H1 (cell line): ENCODE measurements around the gene SKA1. TPM values are rescaled to one million over a fixed set of nuclear protein-coding genes. Genes with fewer than 3 reads are reported as not detected.
A peak's percentile ranks its signal among the peaks of the same experiment; 100 is the strongest.

Source experiments
- CTCF ChIA-PET: fragments of 300-600 bp; sonication (Branson Sonifier 250); formaldehyde crosslinking; loops from one replicate; lab custom pipeline; 2021; ENCODE audit not compliant: partially characterized antibody; lab: Charles Lee
- POLR2A ChIA-PET: fragments of 300-600 bp; sonication (Branson Sonifier 250); formaldehyde crosslinking; loops from one replicate; lab custom pipeline; 2021; ENCODE audit warnings: inconsistent platforms; ENCODE audit not compliant: partially characterized antibody; lab: Charles Lee
- DNase-seq, 2 experiments: peaks; one replicate each; pipeline versions ENCODE4 v3.0.0 to v3.0.0-alpha.2; 2010 to 2022; ENCODE audit warnings: low spot score in 2 of 2, low read depth in 1 of 2, mixed read lengths in 1 of 2
- FAIRE-seq: peaks from 2 replicates; lab custom pipeline; 2011; peaks lifted over from hg19 to GRCh38; lab: Jason Lieb, UNC
- H2AFZ ChIP-seq: 2 replicates; pipeline ENCODE4 v1.8.1; 2012; ENCODE audit warnings: low read length, inconsistent platforms
- H2AK5ac ChIP-seq: 2 replicates; pipeline ENCODE4 v1.6.1; 2013; ENCODE audit warnings: low read depth, low read length
- H2BK120ac ChIP-seq: replicated peaks from 2 replicates; pipeline ENCODE3; 2013; ENCODE audit warnings: low read depth, low read length, inconsistent platforms
- H2BK12ac ChIP-seq: 2 replicates; pipeline ENCODE4 v1.6.1; 2013; ENCODE audit warnings: low read depth, low read length
- H2BK15ac ChIP-seq: 2 replicates; pipeline ENCODE4 v1.6.1; 2013; ENCODE audit warnings: low read length
- H2BK20ac ChIP-seq: 2 replicates; pipeline ENCODE4 v1.6.1; 2013; ENCODE audit warnings: low read length
- H2BK5ac ChIP-seq: 2 replicates; pipeline ENCODE4 v1.6.1; 2013; ENCODE audit warnings: low read depth, low read length
- H3K14ac ChIP-seq: 2 replicates; pipeline ENCODE4 v1.6.1; 2013; ENCODE audit warnings: inconsistent platforms; ENCODE audit not compliant: insufficient read length
- H3K18ac ChIP-seq: 2 replicates; pipeline ENCODE4 v1.6.1; 2013; ENCODE audit warnings: low read length; ENCODE audit errors: extremely low read depth
- H3K23ac ChIP-seq: 2 replicates; pipeline ENCODE4 v1.6.1; 2013; ENCODE audit warnings: inconsistent platforms; ENCODE audit not compliant: insufficient read length
- H3K23me2 ChIP-seq: 2 replicates; pipeline ENCODE4 v1.6.1; 2013; ENCODE audit warnings: low read depth, low read length
- H3K27ac ChIP-seq: 2 replicates; pipeline ENCODE4 v1.6.1; 2011; ENCODE audit warnings: low read depth, low read length, inconsistent platforms
- H3K27me3 ChIP-seq, 4 experiments: replicated peaks in 1 of 4; 1 replicate in 1 of 4; 2 replicates in 3 of 4; pipeline versions ENCODE4 v1.6.1 to v1.8.1; 2011 to 2013; ENCODE audit warnings: low read length in 3 of 4, mild to moderate bottlenecking in 3 of 4, inconsistent platforms in 2 of 4, mixed read lengths in 2 of 4, moderate library complexity in 1 of 4; ENCODE audit not compliant: control insufficient read depth in 3 of 4, insufficient read depth in 3 of 4; ENCODE audit errors: extremely low read depth in 1 of 4
- H3K36me3 ChIP-seq, 4 experiments: 2 replicates each; pipeline versions ENCODE4 v1.6.1 to v1.8.1; 2011 to 2013; ENCODE audit warnings: mild to moderate bottlenecking in 4 of 4, low read length in 3 of 4, moderate library complexity in 2 of 4, control low read depth in 1 of 4, inconsistent platforms in 1 of 4; ENCODE audit not compliant: insufficient read depth in 4 of 4, control insufficient read depth in 2 of 4
- H3K4ac ChIP-seq: replicated peaks from 2 replicates; pipeline ENCODE3; 2013; ENCODE audit warnings: low read length, low read depth, mixed read lengths, inconsistent platforms; ENCODE audit not compliant: insufficient read length
- H3K4me1 ChIP-seq, 4 experiments: replicated peaks in 1 of 4; 1 replicate in 1 of 4; 2 replicates in 3 of 4; pipeline versions ENCODE4 v1.6.1 to v1.8.1; 2011 to 2013; ENCODE audit warnings: low read length in 3 of 4, inconsistent platforms in 2 of 4, mixed read lengths in 1 of 4; ENCODE audit not compliant: insufficient read depth in 4 of 4, control insufficient read depth in 3 of 4
- H3K4me2 ChIP-seq, 2 experiments: 2 replicates each; pipeline versions ENCODE4 v1.6.1 to v1.8.1; 2011 to 2013; ENCODE audit warnings: low read depth in 2 of 2, low read length in 2 of 2, control low read depth in 1 of 2, inconsistent platforms in 1 of 2, mild to moderate bottlenecking in 1 of 2; ENCODE audit not compliant: insufficient read depth in 1 of 2
- H3K4me3 ChIP-seq, 4 experiments: fragments of 200-600, 300-600 bp in 1 of 4; sonication (generic), shearing (Covaris generic), sonication (Bioruptor Twin) in 1 of 4; 2 replicates each; pipeline versions ENCODE4 v1.5.1 to v1.8.1; 2011 to 2016; ENCODE audit warnings: low read length in 4 of 4, low read depth in 3 of 4, control low read depth in 2 of 4, inconsistent platforms in 2 of 4, mild to moderate bottlenecking in 2 of 4, mixed read lengths in 1 of 4, moderate library complexity in 1 of 4; ENCODE audit not compliant: insufficient read depth in 2 of 4; ENCODE audit errors: extremely low read depth in 1 of 4
- H3K56ac ChIP-seq: replicated peaks from 2 replicates; pipeline ENCODE3; 2013; ENCODE audit warnings: low read depth, mild to moderate bottlenecking, mixed read lengths, low read length, inconsistent platforms; ENCODE audit not compliant: insufficient read length
- H3K79me1 ChIP-seq: 2 replicates; pipeline ENCODE4 v1.6.1; 2013; ENCODE audit warnings: low read depth, low read length, control low read depth
- H3K79me2 ChIP-seq, 2 experiments: 2 replicates each; pipeline versions ENCODE4 v1.6.1 to v1.8.1; 2012 to 2013; ENCODE audit warnings: low read length in 2 of 2, mild to moderate bottlenecking in 2 of 2, inconsistent platforms in 1 of 2; ENCODE audit not compliant: insufficient read depth in 2 of 2, control insufficient read depth in 1 of 2
- H3K9ac ChIP-seq, 4 experiments: replicated peaks in 1 of 4; 1 replicate in 1 of 4; 2 replicates in 3 of 4; pipeline versions ENCODE4 v1.6.1 to v1.8.1; 2011 to 2013; ENCODE audit warnings: low read depth in 3 of 4, low read length in 3 of 4, control low read depth in 2 of 4, mild to moderate bottlenecking in 2 of 4, moderate library complexity in 2 of 4, inconsistent platforms in 1 of 4; ENCODE audit errors: extremely low read depth in 1 of 4
- H3K9me3 ChIP-seq, 2 experiments: 2 replicates each; pipeline versions ENCODE4 v1.6.1 to v1.8.1; 2012 to 2013; ENCODE audit warnings: mild to moderate bottlenecking in 2 of 2, moderate library complexity in 2 of 2, control low read depth in 1 of 2, inconsistent platforms in 1 of 2, low read depth in 1 of 2, low read length in 1 of 2, mixed read lengths in 1 of 2; ENCODE audit not compliant: insufficient read depth in 2 of 2
- H4K20me1 ChIP-seq, 2 experiments: replicated peaks in 1 of 2; 2 replicates each; pipeline versions ENCODE3 to v1.8.1; 2011 to 2013; ENCODE audit warnings: inconsistent platforms in 2 of 2, low read length in 2 of 2, mild to moderate bottlenecking in 1 of 2; ENCODE audit not compliant: insufficient read depth in 2 of 2, control insufficient read depth in 1 of 2
- H4K5ac ChIP-seq: 2 replicates; pipeline ENCODE4 v1.6.1; 2013; ENCODE audit warnings: low read length, low read depth, mixed read lengths, inconsistent platforms; ENCODE audit not compliant: insufficient read length
- H4K8ac ChIP-seq: 2 replicates; pipeline ENCODE4 v1.8.0; 2013; ENCODE audit warnings: mild to moderate bottlenecking, moderate library complexity, low read length, inconsistent platforms; ENCODE audit not compliant: insufficient read depth; ENCODE audit errors: extremely low read depth
- H4K91ac ChIP-seq: replicated peaks from 2 replicates; pipeline ENCODE3; 2013; ENCODE audit warnings: low read length, mixed read lengths, inconsistent platforms; ENCODE audit not compliant: insufficient read length
- ASH2L ChIP-seq: fragments of 200-600, 300-600 bp; sonication (generic); IDR thresholded peaks from one replicate; pipeline ENCODE4 v1.7.1; 2017; ENCODE audit warnings: low read length
- SAP30 ChIP-seq: fragments of 300-600 bp; sonication (generic); IDR thresholded peaks from 2 replicates; pipeline ENCODE4 v1.7.1; 2012; ENCODE audit warnings: low read length, moderate library complexity, mild to moderate bottlenecking, inconsistent platforms; ENCODE audit not compliant: insufficient read depth, insufficient replicate concordance
- WGBS, 2 experiments: shearing (Covaris generic) in 1 of 2; methylation state at CpG; one replicate each; pipeline versions ENCODE4 v1.1.6 to v1.1.7; 2013 to 2015; ENCODE audit warnings: low lambda C conversion rate in 2 of 2, mixed read lengths in 2 of 2, inconsistent platforms in 1 of 2, low coverage in 1 of 2, missing lambda C conversion rate in 1 of 2; ENCODE audit not compliant: insufficient replicate concordance in 2 of 2, insufficient coverage in 1 of 2, insufficient read length in 1 of 2; ENCODE audit errors: extremely low coverage in 1 of 2, missing lambda C conversion rate in 1 of 2; 5-methylcytosine and 5-hydroxymethylcytosine counted together
- polyA plus RNA-seq, 7 experiments: library from polyadenylated mRNA; depleted of rRNA in 3 of 7; stranded (reverse) in 5 of 7; unstranded in 2 of 7; fragments of >200 nt in 5 of 7; fragments of 200-250 nt in 2 of 7; gene quantifications; 1 replicate in 5 of 7; 2 replicates in 1 of 7; 4 replicates in 1 of 7; pipeline versions ENCODE4 v1.2.1 to v1.2.3, GENCODE V29; 2011 to 2013; ENCODE audit warnings: missing spikeins in 2 of 7, mixed read lengths in 2 of 7
- total RNA-seq: library from RNA; stranded (reverse); fragmentation: NEBNext Ultra II Directional; extraction: Animal tissue kit (Norgen Biotek cat#: 25700); gene quantifications from 2 replicates; pipeline ENCODE4 v1.2.1, GENCODE V29; 2021

Gene SKA1
- total and polyA plus RNA-seq, 2 of the 8 experiments (the other 6 are each of a cell fraction or from before 2014, with no cell fraction given) = 8.6 to 22.9 TPM

GRCh38 chr18:50398099-50398498 is 23.3 kb downstream of the SKA1 start:
- Histone ChIP-seq H2AFZ (peak overlapping the region; percentile 94), H4K8ac (no peak overlapping the region), H3K79me2 (no peaks in the 10 kb centered on the region), H3K23ac (no peak overlapping the region), H3K14ac (no peak overlapping the region), H4K91ac (no peak overlapping the region), H3K4me3 (peak overlapping the region; percentile 26 to 56 (median 34); a peak in 5 of 8 replicates), H2BK120ac (no peak overlapping the region), H3K9ac (0 out of 7 replicates have a peak overlapping the region, but pooled peaks of 1 of the 4 experiments have one; percentile 2), H4K20me1 (no peaks in the 10 kb centered on the region), H2BK12ac (no peak overlapping the region), H2BK5ac (no peak overlapping the region), H4K5ac (no peak overlapping the region), H3K4ac (no peak overlapping the region), H3K56ac (no peak overlapping the region), H3K4me1 (peaks cover 5 to 30% (median 22%) of the 10 kb centered on the region in 4 experiments), H2BK20ac (no peak overlapping the region), H3K27me3 (peaks cover 2 to 24% (median 17%) of the 10 kb centered on the region in 4 experiments; a peak in 5 of 7 replicates), H3K79me1 (no peaks in the 10 kb centered on the region), H3K4me2 (peak overlapping the region; percentile 62 to 79), H2BK15ac (no peak overlapping the region), H3K27ac (no peak overlapping the region), H2AK5ac (no peak overlapping the region), H3K18ac (no peak overlapping the region), H3K36me3 (no peaks in the 10 kb centered on the region; a peak in 2 of 8 replicates), H3K23me2 (no peaks in the 10 kb centered on the region), H3K9me3 (no peaks in the 10 kb centered on the region)
- ChIA-PET CTCF (interaction anchor here (1.5 to 4.2 kb wide), 2 partner anchors 41 to 179 kb away, joined by 3 to 20 read pairs; no protein-coding TSS in a partner anchor), POLR2A (interaction anchor here (0.6 to 1.2 kb wide), 3 partner anchors 9 to 645 kb away, joined by 3 read pairs; partner anchors contain the start of gene SKA1)
- FAIRE-seq = no peak
- no peak for DNase-seq
- peak; percentile 65 for TF ChIP-seq ASH2L
- no peak for TF ChIP-seq SAP30
- 21% methylated on average over 10 of the region's 10 CpGs; no CpG with 5 or more reads in 1 of the 2 experiments for WGBS, 2 experiments
